HG03460 (cell line): ENCODE results near the gene TLX1.
A peak's percentile ranks its signal among the peaks of the same experiment; 100 is the strongest.

Source experiments
- ATAC-seq: cut with Tn5 transposase; IDR thresholded peaks from one replicate; pipeline ENCODE4 v1.9.1; 2021; ENCODE audit not compliant: unreplicated experiment

Gene TLX1

GRCh38 chr10:101130984-101131961 is at the start of gene TLX1:
Gene TLX1 (plus strand): TSS chr10:101131300. CDS start chr10:101131542, 242 bp downstream.
- no peak for ATAC-seq

- no peak for ATAC-seq
Observed at GRCh38 chr10:101085846-101086245, 45.3 kb upstream of the TLX1 start.

- ATAC-seq = no peak
Observed at GRCh38 chr10:101087376-101087775, 43.7 kb upstream of the TLX1 start.

GRCh38 chr10:101087965-101088364 is 43.1 kb upstream of the TLX1 start:
- no peak for ATAC-seq

- ATAC-seq = no peak
Observed at GRCh38 chr10:101089520-101090299, 41.4 kb upstream of the TLX1 start.

GRCh38 chr10:101090597-101090996 is 40.5 kb upstream of the TLX1 start:
- ATAC-seq = no peak

GRCh38 chr10:101091546-101092290 is 39.4 kb upstream of the TLX1 start:
- ATAC-seq = no peak

- no peak for ATAC-seq
Observed at GRCh38 chr10:101092881-101093354, 38.2 kb upstream of the TLX1 start.

- ATAC-seq = no peak
Observed at GRCh38 chr10:101094121-101094879, 36.8 kb upstream of the TLX1 start.

GRCh38 chr10:101095004-101095403 is 36.1 kb upstream of the TLX1 start:
- no peak for ATAC-seq

GRCh38 chr10:101095550-101096213 is 35.4 kb upstream of the TLX1 start:
- peak; percentile 81 for ATAC-seq

GRCh38 chr10:101096378-101096777 is 34.7 kb upstream of the TLX1 start:
- ATAC-seq = no peak

GRCh38 chr10:101097881-101098280 is 33.2 kb upstream of the TLX1 start:
- no peak for ATAC-seq

GRCh38 chr10:101099901-101100300 is 31.2 kb upstream of the TLX1 start:
- no peak for ATAC-seq

GRCh38 chr10:101101372-101101881 is 29.7 kb upstream of the TLX1 start:
- no peak for ATAC-seq

- ATAC-seq = no peak
Observed at GRCh38 chr10:101103430-101103829, 27.7 kb upstream of the TLX1 start.

GRCh38 chr10:101106351-101106750 is 24.7 kb upstream of the TLX1 start:
- ATAC-seq = no peak

- ATAC-seq = no peak
Observed at GRCh38 chr10:101107771-101108170, 23.3 kb upstream of the TLX1 start.

GRCh38 chr10:101110856-101111523 is 20.1 kb upstream of the TLX1 start:
- no peak for ATAC-seq
